Right lobe of liver (tissue), 6 donors: ENCODE data around the gene SULT1C3. TPM values are rescaled to one million over a fixed set of nuclear protein-coding genes. Genes with fewer than 3 reads are reported as not detected.

Experiments used
- ATAC-seq, 4 donors: fragments of 200-7000 bp; cut with Tn5 transposase; one replicate each; pipeline ENCODE4 v1.9.1; 2020; ENCODE audit warnings: mild to moderate bottlenecking in 4 of 4, moderate library complexity in 4 of 4
- DNase-seq, 3 donors: peaks; one replicate each; pipeline ENCODE4 v3.0.0-alpha.2; 2020
- H3K27ac ChIP-seq, 3 donors: fragments of 200-600 bp; one replicate each; pipeline ENCODE4 v1.8.0; 2022
- H3K27me3 ChIP-seq, 2 donors: fragments of 200-600 bp; one replicate each; pipeline ENCODE4 v1.8.0; 2022
- H3K36me3 ChIP-seq, 4 donors: fragments of 200-600 bp; sonication (generic) in 1 of 4; one replicate each; pipeline versions ENCODE4 v1.5.1 to v1.8.0; 2017 to 2022; ENCODE audit warnings: control low read depth in 1 of 4
- H3K4me1 ChIP-seq, 4 donors: fragments of 200-600 bp; sonication (generic) in 1 of 4; one replicate each; pipeline versions ENCODE4 v1.5.1 to v1.8.0; 2017 to 2022; ENCODE audit warnings: control low read depth in 1 of 4
- H3K4me3 ChIP-seq, 3 donors: fragments of 200-600 bp; one replicate each; pipeline ENCODE4 v1.8.0; 2022
- H3K9me3 ChIP-seq, 4 donors: fragments of 200-600 bp; sonication (generic) in 1 of 4; one replicate each; pipeline versions ENCODE4 v1.5.1 to v1.8.0; 2017 to 2022; ENCODE audit warnings: control low read depth in 1 of 4
- CTCF ChIP-seq, 4 donors: fragments of 200-600 bp in 3 of 4; fragments of 450-650 bp in 1 of 4; IDR thresholded peaks; one replicate each; pipeline versions ENCODE4 v1.5.1 to v1.8.0; 2016 to 2022; ENCODE audit warnings: antibody characterized with exemption in 4 of 4, mild to moderate bottlenecking in 2 of 4
- POLR2A ChIP-seq: fragments of 450-650 bp; IDR thresholded peaks from one replicate; pipeline ENCODE4 v1.6.1; 2017; ENCODE audit warnings: antibody characterized with exemption, mild to moderate bottlenecking
- WGBS: methylation state at CpG from one replicate; pipeline ENCODE4 v1.1.6; 2018; ENCODE audit warnings: low coverage, low lambda C conversion rate; ENCODE audit not compliant: insufficient coverage; ENCODE audit errors: missing lambda C conversion rate; 5-methylcytosine and 5-hydroxymethylcytosine counted together
- intact Hi-C, 2 donors: fragments of 100-400 bp; cut with DNase I; formaldehyde crosslinking; loops; one replicate each; pipeline versions ENCODE4 v1.11.2 to v1.14.1; 2022
- total RNA-seq, 6 experiments: library from RNA; depleted of rRNA in 2 of 6; stranded (reverse); fragments of >200 nt in 2 of 6; fragmentation: NEBNext Ultra II Directional in 3 of 6; extraction: Animal tissue kit (Norgen Biotek cat#: 25700) in 3 of 6; gene quantifications; one replicate each; pipeline versions ENCODE4 v1.1.0 to v1.2.4, GENCODE V29; 2016 to 2023
- donor health status: DM: no; HTN: yes; CAD: no.
- donor health status: DM: no; HTN: no; CAD: no.
- donor health status: DM: no; HTN: no; CAD: no.
- donor health status: DM: no; HTN: yes; CAD: no.
- donor health status: DM: no; HTN: yes; CAD: no.

Gene SULT1C3
- total RNA-seq, 6 experiments from 2014 or later = not detected

GRCh38 chr2:108270346-108270745 is 30.6 kb downstream of the SULT1C3 start:
- WGBS = 92% methylated on average over 2 of the region's 3 CpGs
- peaks cover 0 to 9% (median 0%) of the 10 kb centered on the region in 4 donors for H3K4me1 ChIP-seq

GRCh38 chr2:108270768-108271506 is 31.2 kb downstream of the SULT1C3 start:
- peak overlapping the region in 1 of 3 donors; percentile 54 for H3K27ac ChIP-seq
- no peaks in the 10 kb centered on the region for H3K36me3 ChIP-seq
- 45% methylated on average over 3 of the region's 5 CpGs for WGBS
- peak; percentile 38 to 77 (median 74) for DNase-seq
- no peaks in the 10 kb centered on the region for H3K9me3 ChIP-seq
- H3K4me3 ChIP-seq = no peak overlapping the region
- H3K4me1 ChIP-seq = peaks cover 0 to 9% (median 0%) of the 10 kb centered on the region in 4 donors
- peak in 3 of 4 donors; percentile 85 to 95 (median 89) for ATAC-seq
- H3K27me3 ChIP-seq = no peaks in the 10 kb centered on the region
- no peak for TF ChIP-seq POLR2A
- no peak for TF ChIP-seq CTCF (IDR thresholded peaks at IDR 0.05)
- intact Hi-C loops = no loop called here

More at GRCh38 chr2:108270346-108270745, 30.6 kb downstream of the SULT1C3 start:
- Histone ChIP-seq H3K9me3 (no peaks in the 10 kb centered on the region), H3K36me3 (no peaks in the 10 kb centered on the region), H3K27ac (peak overlapping the region in 1 of 3 donors; percentile 54), H3K27me3 (no peaks in the 10 kb centered on the region), H3K4me3 (no peak overlapping the region)
- ATAC-seq = peak in 2 of 4 donors; percentile 8 to 14
- TF ChIP-seq CTCF (IDR thresholded peaks at IDR 0.05) (no peak), POLR2A (no peak)
- intact Hi-C loops = no loop called here
- DNase-seq = no peak

GRCh38 chr2:108271691-108272253 is 32.0 kb downstream of the SULT1C3 start:
- ATAC-seq = peak in 1 of 4 donors; percentile 41
- peak overlapping the region in 1 of 3 donors; percentile 54 for H3K27ac ChIP-seq
- TF ChIP-seq CTCF (IDR thresholded peaks at IDR 0.05) = no peak
- TF ChIP-seq POLR2A = no peak
- WGBS = 56% methylated on average over 7 of the region's 7 CpGs
- no peak overlapping the region for H3K4me3 ChIP-seq
- intact Hi-C loops = no loop called here
- no peaks in the 10 kb centered on the region for H3K27me3 ChIP-seq
- no peaks in the 10 kb centered on the region for H3K36me3 ChIP-seq
- DNase-seq = no peak
- peaks cover 0 to 9% (median 0%) of the 10 kb centered on the region in 4 donors for H3K4me1 ChIP-seq
- H3K9me3 ChIP-seq = no peaks in the 10 kb centered on the region

GRCh38 chr2:108278631-108279030 is 38.9 kb downstream of the SULT1C3 start:
- Histone ChIP-seq H3K27me3 (no peaks in the 10 kb centered on the region), H3K27ac (no peak overlapping the region), H3K4me3 (no peak overlapping the region), H3K4me1 (no peaks in the 10 kb centered on the region), H3K9me3 (no peaks in the 10 kb centered on the region), H3K36me3 (no peaks in the 10 kb centered on the region)
- WGBS = 62% methylated on average over 2 of the region's 2 CpGs
- TF ChIP-seq POLR2A (no peak), CTCF (IDR thresholded peaks at IDR 0.05) (no peak)
- intact Hi-C loops = no loop called here
- no peak for ATAC-seq
- DNase-seq = no peak
